ENCODE data around the gene SDF2.

- TF ChIP-seq CHD2 (IDR thresholded peaks at IDR 0.05; ENCODE audit: low read length, partially characterized antibody), result no peak
- TF ChIP-seq, protein P1, sequence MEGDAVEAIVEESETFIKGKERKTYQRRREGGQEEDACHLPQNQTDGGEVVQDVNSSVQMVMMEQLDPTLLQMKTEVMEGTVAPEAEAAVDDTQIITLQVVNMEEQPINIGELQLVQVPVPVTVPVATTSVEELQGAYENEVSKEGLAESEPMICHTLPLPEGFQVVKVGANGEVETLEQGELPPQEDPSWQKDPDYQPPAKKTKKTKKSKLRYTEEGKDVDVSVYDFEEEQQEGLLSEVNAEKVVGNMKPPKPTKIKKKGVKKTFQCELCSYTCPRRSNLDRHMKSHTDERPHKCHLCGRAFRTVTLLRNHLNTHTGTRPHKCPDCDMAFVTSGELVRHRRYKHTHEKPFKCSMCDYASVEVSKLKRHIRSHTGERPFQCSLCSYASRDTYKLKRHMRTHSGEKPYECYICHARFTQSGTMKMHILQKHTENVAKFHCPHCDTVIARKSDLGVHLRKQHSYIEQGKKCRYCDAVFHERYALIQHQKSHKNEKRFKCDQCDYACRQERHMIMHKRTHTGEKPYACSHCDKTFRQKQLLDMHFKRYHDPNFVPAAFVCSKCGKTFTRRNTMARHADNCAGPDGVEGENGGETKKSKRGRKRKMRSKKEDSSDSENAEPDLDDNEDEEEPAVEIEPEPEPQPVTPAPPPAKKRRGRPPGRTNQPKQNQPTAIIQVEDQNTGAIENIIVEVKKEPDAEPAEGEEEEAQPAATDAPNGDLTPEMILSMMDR (IDR thresholded peaks at IDR 0.05), result no peak
- TF ChIP-seq YY1 (IDR thresholded peaks at IDR 0.05; ENCODE audit: low read depth), result no peak
- TF ChIP-seq SIN3A (IDR thresholded peaks at IDR 0.05; ENCODE audit: borderline replicate concordance, low read depth, low read length), result no peak
- TF ChIP-seq ZBTB33 (IDR thresholded peaks at IDR 0.05; ENCODE audit: borderline replicate concordance, low read depth), result no peak
- TF ChIP-seq, protein P2, sequence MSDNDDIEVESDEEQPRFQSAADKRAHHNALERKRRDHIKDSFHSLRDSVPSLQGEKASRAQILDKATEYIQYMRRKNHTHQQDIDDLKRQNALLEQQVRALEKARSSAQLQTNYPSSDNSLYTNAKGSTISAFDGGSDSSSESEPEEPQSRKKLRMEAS (IDR thresholded peaks at IDR 0.05; ENCODE audit: low read depth), result no peak
- no peak for TF ChIP-seq EZH2phosphoT487 (IDR thresholded peaks at IDR 0.05; ENCODE audit: borderline replicate concordance, low read depth)
- no peak for TF ChIP-seq POLR2AphosphoS5 (IDR thresholded peaks at IDR 0.05; ENCODE audit: low read depth, low read length)
- no peak for TF ChIP-seq RAD21 (IDR thresholded peaks at IDR 0.05; ENCODE audit: low read length)
- no peak for TF ChIP-seq ELF1 (IDR thresholded peaks at IDR 0.05)
- no peak for TF ChIP-seq FOXJ3 (CRISPR knock-in tag; IDR thresholded peaks at IDR 0.05)
Measured at GRCh38 chr17:28624148-28624547, 37.6 kb downstream of the SDF2 start.

Data from SK-N-SH (cell line).